Chondrocyte (in vitro differentiated cells): ENCODE results near the gene PRR35. TPM values are rescaled to one million over a fixed set of nuclear protein-coding genes. Genes with fewer than 3 reads are reported as not detected.
A peak's percentile ranks its signal among the peaks of the same experiment; 100 is the strongest.

Source experiments
- DNase-seq: peaks from one replicate; pipeline ENCODE4 v3.0.0; 2021; ENCODE audit warnings: mixed read lengths, low spot score
- H3K27ac Mint-ChIP-seq: one replicate; pipeline ENCODE4 v1.8.0; 2021; ENCODE audit warnings: mild to moderate bottlenecking, moderate library complexity, mixed read lengths; ENCODE audit not compliant: unreplicated experiment
- H3K27me3 Mint-ChIP-seq: 2 replicates; pipeline ENCODE4 v1.8.0; 2021; ENCODE audit warnings: low read depth, mixed read lengths
- H3K36me3 Mint-ChIP-seq: 2 replicates; pipeline ENCODE4 v1.8.0; 2021; ENCODE audit warnings: low read depth, mixed read lengths
- H3K4me1 Mint-ChIP-seq: 2 replicates; pipeline ENCODE4 v1.8.0; 2021; ENCODE audit warnings: low read depth, mild to moderate bottlenecking, mixed read lengths
- H3K4me3 Mint-ChIP-seq: one replicate; pipeline ENCODE4 v1.8.0; 2021; ENCODE audit warnings: mild to moderate bottlenecking, moderate library complexity, mixed read lengths; ENCODE audit not compliant: unreplicated experiment
- H3K9me3 Mint-ChIP-seq: 2 replicates; pipeline ENCODE4 v1.8.0; 2021; ENCODE audit warnings: low read depth, mixed read lengths
- total RNA-seq: library from RNA; stranded (reverse); gene quantifications from 3 replicates; pipeline ENCODE4 v1.2.1, GENCODE V29; 2021
- TF ChIP-seq, protein P1 (sequence below): fragments of 200-600 bp; sonication (generic); IDR thresholded peaks from 2 replicates; pipeline ENCODE4 v1.5.0; 2021; ENCODE audit warnings: antibody characterized with exemption, mild to moderate bottlenecking, moderate library complexity

The PRR35 gene
- total RNA-seq, 1 donor from 2014 or later, result not detected

DNA sequence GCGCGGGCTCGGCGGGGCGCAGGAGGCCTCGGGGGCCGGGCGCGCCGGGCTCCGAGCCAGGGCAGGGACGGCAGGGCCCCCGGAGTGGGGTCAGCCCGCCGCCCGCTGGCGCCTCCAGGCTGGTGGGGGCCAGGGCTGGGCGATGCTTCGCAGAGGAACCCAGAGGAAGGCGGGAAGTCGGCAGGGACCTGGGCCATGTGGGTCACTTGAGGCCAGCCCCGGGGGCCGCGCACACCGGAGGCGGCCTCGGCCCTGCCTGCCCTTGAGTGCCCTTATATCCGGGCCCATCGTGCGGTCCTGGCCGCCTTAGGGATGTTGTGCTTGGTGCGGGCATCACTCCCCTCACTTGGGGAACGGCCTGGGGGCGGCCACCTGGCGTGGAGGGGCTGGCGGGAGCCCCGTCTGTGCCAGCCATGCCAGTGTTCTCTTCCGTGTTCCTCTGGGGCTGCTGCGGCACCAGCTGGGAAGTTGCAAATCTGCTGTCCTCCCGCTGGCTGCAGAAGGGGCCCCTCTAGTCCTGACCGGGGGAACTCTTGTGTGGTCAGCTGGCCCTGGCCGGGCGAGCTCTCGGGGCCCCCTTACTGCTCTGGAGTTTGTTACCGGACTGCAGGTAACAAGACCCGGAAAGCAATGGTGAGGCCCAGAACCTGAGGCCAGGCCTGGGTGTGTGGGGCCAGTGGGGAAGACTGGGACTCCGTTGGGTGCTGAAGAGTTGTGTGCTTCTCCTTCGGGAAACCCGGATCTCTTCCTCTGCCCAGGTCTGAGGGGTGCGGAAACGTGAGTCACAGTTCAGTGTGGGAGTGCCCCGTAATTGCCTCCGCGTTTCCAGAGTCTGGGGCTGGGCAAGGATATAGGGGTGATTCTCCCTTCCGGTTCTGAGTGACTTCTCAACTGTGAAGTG, 31.8 kb upstream of the PRR35 start:
- H3K9me3 Mint-ChIP-seq, result no peaks in the 10 kb centered on the region
- TF ChIP-seq, protein P1, sequence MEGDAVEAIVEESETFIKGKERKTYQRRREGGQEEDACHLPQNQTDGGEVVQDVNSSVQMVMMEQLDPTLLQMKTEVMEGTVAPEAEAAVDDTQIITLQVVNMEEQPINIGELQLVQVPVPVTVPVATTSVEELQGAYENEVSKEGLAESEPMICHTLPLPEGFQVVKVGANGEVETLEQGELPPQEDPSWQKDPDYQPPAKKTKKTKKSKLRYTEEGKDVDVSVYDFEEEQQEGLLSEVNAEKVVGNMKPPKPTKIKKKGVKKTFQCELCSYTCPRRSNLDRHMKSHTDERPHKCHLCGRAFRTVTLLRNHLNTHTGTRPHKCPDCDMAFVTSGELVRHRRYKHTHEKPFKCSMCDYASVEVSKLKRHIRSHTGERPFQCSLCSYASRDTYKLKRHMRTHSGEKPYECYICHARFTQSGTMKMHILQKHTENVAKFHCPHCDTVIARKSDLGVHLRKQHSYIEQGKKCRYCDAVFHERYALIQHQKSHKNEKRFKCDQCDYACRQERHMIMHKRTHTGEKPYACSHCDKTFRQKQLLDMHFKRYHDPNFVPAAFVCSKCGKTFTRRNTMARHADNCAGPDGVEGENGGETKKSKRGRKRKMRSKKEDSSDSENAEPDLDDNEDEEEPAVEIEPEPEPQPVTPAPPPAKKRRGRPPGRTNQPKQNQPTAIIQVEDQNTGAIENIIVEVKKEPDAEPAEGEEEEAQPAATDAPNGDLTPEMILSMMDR, result no peak
- H3K27me3 Mint-ChIP-seq, result no peaks in the 10 kb centered on the region
- peaks cover 2% of the 10 kb centered on the region for H3K36me3 Mint-ChIP-seq
- no peak for DNase-seq
- H3K27ac Mint-ChIP-seq, result peak overlapping the region; percentile 87
- H3K4me1 Mint-ChIP-seq, result peaks cover 45% of the 10 kb centered on the region
- H3K4me3 Mint-ChIP-seq, result peak overlapping the region; percentile 86

DNA sequence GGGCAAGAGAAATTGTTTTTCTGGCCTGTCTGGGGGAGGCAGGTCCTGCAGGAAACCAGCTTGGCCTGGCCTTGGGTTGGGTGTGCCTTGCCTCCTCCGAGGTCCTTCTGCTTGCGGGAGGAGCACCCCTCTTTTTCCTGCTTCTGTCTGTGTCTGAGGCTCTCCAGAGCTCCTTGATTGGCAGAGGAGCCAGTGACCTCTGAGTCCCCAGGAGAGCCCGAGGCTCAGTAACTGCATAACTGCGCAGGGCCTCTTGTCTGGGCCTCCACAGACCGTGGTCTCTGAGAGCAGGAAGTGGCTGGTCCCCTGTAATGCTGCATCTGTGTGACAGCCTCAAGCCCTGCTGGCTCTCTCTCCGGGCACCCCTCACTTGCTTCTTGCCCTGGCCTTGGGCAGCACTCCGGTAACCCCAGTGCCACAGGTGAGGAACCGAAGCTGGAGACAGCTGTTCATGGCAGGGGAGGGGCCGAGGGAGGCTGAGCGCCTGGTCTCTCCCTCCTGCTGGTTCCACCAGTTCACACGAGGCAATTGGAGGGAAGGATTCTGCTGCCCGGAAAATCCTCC, 31.1 kb upstream of the PRR35 start:
- peaks cover 43% of the 10 kb centered on the region for H3K4me1 Mint-ChIP-seq
- TF ChIP-seq, protein P1, result no peak
- H3K27me3 Mint-ChIP-seq, result no peaks in the 10 kb centered on the region
- H3K27ac Mint-ChIP-seq, result peak overlapping the region; percentile 87
- no peaks in the 10 kb centered on the region for H3K9me3 Mint-ChIP-seq
- H3K4me3 Mint-ChIP-seq, result peak overlapping the region; percentile 86
- no peak for DNase-seq
- peaks cover 2% of the 10 kb centered on the region for H3K36me3 Mint-ChIP-seq

DNA sequence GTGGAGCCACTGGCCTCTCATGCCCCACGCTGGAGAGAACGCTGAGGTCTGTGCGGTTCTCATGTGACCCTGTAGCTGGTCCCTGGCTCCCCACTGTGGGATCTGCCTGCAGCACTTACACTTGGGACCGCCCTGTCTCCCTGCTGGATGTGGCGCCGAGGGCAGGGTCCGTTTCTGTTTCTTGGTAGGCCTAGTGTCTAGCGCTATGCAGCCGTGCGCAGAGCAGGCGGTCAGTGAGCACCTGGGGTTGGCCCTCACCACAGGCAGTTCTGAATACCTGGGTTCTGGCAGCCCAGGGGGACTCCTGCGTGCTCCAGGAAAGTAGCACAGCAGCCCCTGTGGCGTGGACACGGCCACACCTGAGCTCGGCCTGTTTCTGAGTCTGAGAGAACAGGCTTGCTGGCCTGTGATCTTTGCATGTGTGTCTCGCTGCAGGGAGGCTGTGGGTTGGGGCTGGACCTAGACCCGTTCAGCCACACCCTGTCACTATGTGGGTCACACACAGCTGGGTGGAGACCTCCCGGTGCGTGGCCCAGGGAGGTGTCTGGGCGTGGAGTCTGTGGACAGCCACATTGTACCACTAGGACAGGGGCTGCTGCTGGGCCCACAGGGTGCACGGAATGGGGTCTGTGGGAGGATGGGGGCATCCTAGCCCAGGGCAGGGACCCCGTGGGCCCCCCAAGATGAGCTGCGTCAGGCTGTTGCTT, 29.9 kb upstream of the PRR35 start:
- Mint-ChIP-seq H3K9me3 (no peaks in the 10 kb centered on the region), H3K36me3 (peaks cover 2% of the 10 kb centered on the region), H3K27ac (peak overlapping the region; percentile 45), H3K27me3 (no peaks in the 10 kb centered on the region), H3K4me3 (no peak overlapping the region), H3K4me1 (peaks cover 44% of the 10 kb centered on the region)
- DNase-seq, result no peak
- TF ChIP-seq, protein P1, result no peak

DNA sequence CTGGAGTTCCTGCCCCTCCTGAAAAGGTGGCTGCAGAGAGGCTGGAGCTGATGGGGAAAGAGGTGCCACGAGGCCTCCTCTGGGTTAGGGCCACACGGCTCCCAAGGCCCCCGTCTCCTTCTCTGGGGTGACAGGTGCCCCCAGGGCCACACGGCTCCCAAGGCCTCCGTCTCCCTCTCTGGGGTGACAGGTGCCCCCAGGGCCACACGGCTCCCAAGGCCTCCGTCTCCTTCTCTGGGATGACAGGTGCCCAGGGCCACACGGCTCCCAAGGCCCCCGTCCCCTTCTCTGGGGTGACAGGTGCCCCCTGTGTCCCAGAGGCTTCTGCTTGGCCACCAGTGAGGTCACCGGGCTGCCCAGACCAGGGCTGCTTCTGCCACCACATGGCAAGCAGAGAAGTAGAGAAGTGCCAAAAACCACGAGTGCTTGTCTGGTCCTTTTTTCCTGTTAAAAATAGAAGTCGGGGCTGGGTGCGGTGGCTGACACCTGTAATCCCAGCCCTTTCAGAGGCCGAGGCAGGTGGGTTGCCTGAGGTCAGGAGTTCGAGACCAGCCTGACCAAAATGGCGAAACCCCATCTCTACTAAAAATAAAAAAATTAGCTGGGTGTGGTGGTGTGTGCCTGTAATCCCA, 28.6 kb upstream of the PRR35 start:
- DNase-seq, result no peak

More for the DNA sequence above, 28.6 kb upstream of the PRR35 start:
- Mint-ChIP-seq H3K27me3 (no peaks in the 10 kb centered on the region), H3K9me3 (no peaks in the 10 kb centered on the region), H3K4me1 (peaks cover 35% of the 10 kb centered on the region), H3K4me3 (no peak overlapping the region), H3K36me3 (no peaks in the 10 kb centered on the region), H3K27ac (no peak overlapping the region)
- TF ChIP-seq, protein P1, result no peak
